HCT116 (cell line): ENCODE results near the gene CSDE1. TPM values are rescaled to one million over a fixed set of nuclear protein-coding genes. Genes with fewer than 3 reads are reported as not detected.

ENCODE experiments used
- EGR1 ChIP-seq: IDR thresholded peaks from 2 replicates; pipeline ENCODE4 v1.6.1; 2012; ENCODE audit warnings: low read depth
- EZH2 ChIP-seq: fragments of 200-600 bp; sonication (generic); IDR thresholded peaks from 2 replicates; pipeline ENCODE4 v1.6.1; 2017; ENCODE audit warnings: antibody characterized with exemption, mixed run types
- POLR2A ChIP-seq: IDR thresholded peaks from 2 replicates; pipeline ENCODE4 v1.7.0; 2011; ENCODE audit warnings: borderline replicate concordance; ENCODE audit not compliant: insufficient read depth, insufficient read length; ENCODE audit errors: extremely low read depth
- SP1 ChIP-seq: IDR thresholded peaks from 2 replicates; pipeline ENCODE4 v1.6.1; 2012; ENCODE audit warnings: low read depth
- SRF ChIP-seq: IDR thresholded peaks from 2 replicates; pipeline ENCODE4 v1.6.1; 2012; ENCODE audit warnings: low read depth
- YY1 ChIP-seq: IDR thresholded peaks from 2 replicates; pipeline ENCODE4 v1.6.1; 2011; ENCODE audit warnings: low read length, low read depth, moderate library complexity, mild to moderate bottlenecking; ENCODE audit not compliant: insufficient replicate concordance; ENCODE audit errors: extremely low read depth
- ZNF274 ChIP-seq: fragments of 200-500 bp; sonication (Bioruptor generic); IDR thresholded peaks from 2 replicates; pipeline ENCODE4 v1.6.1; 2014; ENCODE audit warnings: mild to moderate bottlenecking, low read depth, low read length, inconsistent platforms
- total RNA-seq: library from RNA; stranded (reverse); gene quantifications from one replicate; pipeline ENCODE4 v1.2.1, GENCODE V29; 2021; ENCODE audit not compliant: unreplicated experiment
- TF ChIP-seq, protein P1 (sequence below): IDR thresholded peaks from 2 replicates; pipeline ENCODE4 v1.6.1; 2011; ENCODE audit warnings: mild to moderate bottlenecking, low read length, moderate library complexity; ENCODE audit not compliant: insufficient replicate concordance; ENCODE audit errors: extremely low read depth
- TF ChIP-seq, protein P2 (sequence below), 3 experiments: fragments of 200-600 bp in 1 of 3; sonication (generic) in 1 of 3; IDR thresholded peaks in 2 of 3; conservative IDR thresholded peaks in 1 of 3; 2 replicates each; pipeline ENCODE4 v1.5.1; 2012 to 2017; ENCODE audit warnings: low read depth in 2 of 3, low read length in 2 of 3, antibody characterized with exemption in 1 of 3, borderline replicate concordance in 1 of 3, control low read depth in 1 of 3, mild to moderate bottlenecking in 1 of 3, mixed read lengths in 1 of 3, mixed run types in 1 of 3, moderate library complexity in 1 of 3; ENCODE audit not compliant: insufficient read depth in 1 of 3
- TF ChIP-seq, protein P3 (sequence below): IDR thresholded peaks from 2 replicates; pipeline ENCODE4 v1.6.1; 2012
- TF ChIP-seq, protein P4 (sequence below): IDR thresholded peaks from 2 replicates; pipeline ENCODE4 v1.6.1; 2012

The CSDE1 gene
- total RNA-seq, 1 experiment from 2014 or later = 515 TPM

DNA sequence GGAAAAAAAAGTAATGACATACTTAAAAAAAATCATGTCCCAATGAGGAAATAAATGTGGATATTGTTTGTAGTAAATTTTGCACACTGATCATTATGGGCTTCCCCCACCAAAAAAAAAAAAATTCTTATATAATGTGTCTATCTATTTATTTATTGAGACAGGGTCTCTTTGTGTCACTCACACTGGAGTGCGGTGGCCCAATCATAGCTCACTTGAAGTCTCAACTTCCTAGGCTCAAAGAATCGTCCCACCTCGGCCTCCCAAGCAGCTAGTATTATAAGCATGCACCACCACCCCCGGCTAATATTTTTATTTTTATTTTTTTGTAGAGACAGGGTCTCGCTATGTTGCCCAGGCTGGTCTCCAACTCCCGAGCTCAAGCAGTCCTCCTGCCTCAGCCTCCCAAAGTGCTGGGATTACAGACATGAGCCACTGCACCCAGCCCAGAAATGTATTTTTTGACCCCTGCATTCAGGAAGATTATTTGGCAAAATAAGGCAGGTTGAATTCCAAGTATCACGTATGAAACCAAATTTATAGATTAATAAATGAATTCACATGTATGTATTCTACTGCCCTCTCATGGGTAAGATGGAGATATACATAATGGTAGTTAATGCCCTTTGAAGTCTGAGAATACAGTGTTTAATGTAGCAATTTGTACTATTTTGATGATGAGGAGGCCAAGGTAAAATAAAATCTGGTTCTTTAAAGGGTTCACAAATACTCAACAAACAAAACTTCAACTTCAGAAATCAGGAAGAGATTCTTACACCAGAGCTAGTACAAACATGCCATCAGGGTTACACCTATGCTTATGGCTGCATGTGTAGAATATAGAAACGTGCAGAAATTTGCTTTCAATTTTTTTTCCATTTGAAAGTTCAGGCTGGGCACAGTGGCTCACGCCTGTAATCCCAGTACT lies 86.5 kb downstream of the CSDE1 start (continued):
- TF ChIP-seq, protein P1, sequence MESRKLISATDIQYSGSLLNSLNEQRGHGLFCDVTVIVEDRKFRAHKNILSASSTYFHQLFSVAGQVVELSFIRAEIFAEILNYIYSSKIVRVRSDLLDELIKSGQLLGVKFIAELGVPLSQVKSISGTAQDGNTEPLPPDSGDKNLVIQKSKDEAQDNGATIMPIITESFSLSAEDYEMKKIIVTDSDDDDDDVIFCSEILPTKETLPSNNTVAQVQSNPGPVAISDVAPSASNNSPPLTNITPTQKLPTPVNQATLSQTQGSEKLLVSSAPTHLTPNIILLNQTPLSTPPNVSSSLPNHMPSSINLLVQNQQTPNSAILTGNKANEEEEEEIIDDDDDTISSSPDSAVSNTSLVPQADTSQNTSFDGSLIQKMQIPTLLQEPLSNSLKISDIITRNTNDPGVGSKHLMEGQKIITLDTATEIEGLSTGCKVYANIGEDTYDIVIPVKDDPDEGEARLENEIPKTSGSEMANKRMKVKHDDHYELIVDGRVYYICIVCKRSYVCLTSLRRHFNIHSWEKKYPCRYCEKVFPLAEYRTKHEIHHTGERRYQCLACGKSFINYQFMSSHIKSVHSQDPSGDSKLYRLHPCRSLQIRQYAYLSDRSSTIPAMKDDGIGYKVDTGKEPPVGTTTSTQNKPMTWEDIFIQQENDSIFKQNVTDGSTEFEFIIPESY = no peak
- no peak for TF ChIP-seq SRF
- TF ChIP-seq YY1 = no peak
- TF ChIP-seq, protein P2, sequence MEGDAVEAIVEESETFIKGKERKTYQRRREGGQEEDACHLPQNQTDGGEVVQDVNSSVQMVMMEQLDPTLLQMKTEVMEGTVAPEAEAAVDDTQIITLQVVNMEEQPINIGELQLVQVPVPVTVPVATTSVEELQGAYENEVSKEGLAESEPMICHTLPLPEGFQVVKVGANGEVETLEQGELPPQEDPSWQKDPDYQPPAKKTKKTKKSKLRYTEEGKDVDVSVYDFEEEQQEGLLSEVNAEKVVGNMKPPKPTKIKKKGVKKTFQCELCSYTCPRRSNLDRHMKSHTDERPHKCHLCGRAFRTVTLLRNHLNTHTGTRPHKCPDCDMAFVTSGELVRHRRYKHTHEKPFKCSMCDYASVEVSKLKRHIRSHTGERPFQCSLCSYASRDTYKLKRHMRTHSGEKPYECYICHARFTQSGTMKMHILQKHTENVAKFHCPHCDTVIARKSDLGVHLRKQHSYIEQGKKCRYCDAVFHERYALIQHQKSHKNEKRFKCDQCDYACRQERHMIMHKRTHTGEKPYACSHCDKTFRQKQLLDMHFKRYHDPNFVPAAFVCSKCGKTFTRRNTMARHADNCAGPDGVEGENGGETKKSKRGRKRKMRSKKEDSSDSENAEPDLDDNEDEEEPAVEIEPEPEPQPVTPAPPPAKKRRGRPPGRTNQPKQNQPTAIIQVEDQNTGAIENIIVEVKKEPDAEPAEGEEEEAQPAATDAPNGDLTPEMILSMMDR (IDR thresholded peaks at IDR 0.05 in 2 of 3, conservative IDR thresholded peaks at IDR 0.05 in 1 of 3; ENCODE audit: borderline replicate concordance in 1 of 3, insufficient read depth in 1 of 3, low read depth in 2 of 3, low read length in 2 of 3) = peak; percentile 33 to 54 (median 45); a peak in 4 of 6 replicates
- no peak for TF ChIP-seq SP1
- no peak for TF ChIP-seq EZH2
- TF ChIP-seq, protein P3, sequence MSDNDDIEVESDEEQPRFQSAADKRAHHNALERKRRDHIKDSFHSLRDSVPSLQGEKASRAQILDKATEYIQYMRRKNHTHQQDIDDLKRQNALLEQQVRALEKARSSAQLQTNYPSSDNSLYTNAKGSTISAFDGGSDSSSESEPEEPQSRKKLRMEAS = no peak
- no peak for TF ChIP-seq POLR2A
- TF ChIP-seq, protein P4, sequence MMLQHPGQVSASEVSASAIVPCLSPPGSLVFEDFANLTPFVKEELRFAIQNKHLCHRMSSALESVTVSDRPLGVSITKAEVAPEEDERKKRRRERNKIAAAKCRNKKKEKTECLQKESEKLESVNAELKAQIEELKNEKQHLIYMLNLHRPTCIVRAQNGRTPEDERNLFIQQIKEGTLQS = no peak
- TF ChIP-seq ZNF274 = no peak
- TF ChIP-seq EGR1 = no peak
